Nephron (organoid): ENCODE measurements around the gene EWSR1.

ENCODE experiments used
- H3K27ac Mint-ChIP-seq, 3 experiments: 2 replicates each; pipeline ENCODE4 v1.8.0; 2020; ENCODE audit warnings: mixed read lengths in 3 of 3, mild to moderate bottlenecking in 2 of 3, moderate library complexity in 1 of 3
- H3K27me3 Mint-ChIP-seq: 2 replicates; pipeline ENCODE4 v1.8.0; 2021; ENCODE audit warnings: low read depth, mild to moderate bottlenecking, moderate library complexity, mixed read lengths
- H3K36me3 Mint-ChIP-seq: 2 replicates; pipeline ENCODE4 v1.8.0; 2020; ENCODE audit warnings: low read depth, mixed read lengths
- H3K4me1 Mint-ChIP-seq: 2 replicates; pipeline ENCODE4 v1.8.0; 2020; ENCODE audit warnings: mixed read lengths
- H3K4me3 Mint-ChIP-seq, 3 experiments: 2 replicates each; pipeline ENCODE4 v1.8.0; 2020; ENCODE audit warnings: mild to moderate bottlenecking in 3 of 3, mixed read lengths in 3 of 3, moderate library complexity in 2 of 3
- H3K9me3 Mint-ChIP-seq: 2 replicates; pipeline ENCODE4 v1.8.0; 2020; ENCODE audit warnings: mixed read lengths
- TF ChIP-seq, protein P1 (sequence below), 3 experiments: fragments of 200-600 bp; sonication (generic); IDR thresholded peaks; one replicate each; pipeline ENCODE4 v1.5.0; 2021; ENCODE audit warnings: antibody characterized with exemption in 3 of 3; ENCODE audit not compliant: unreplicated experiment in 3 of 3

Gene EWSR1

GRCh38 chr22:29251265-29251664 lies 16.8 kb upstream of the EWSR1 start:
- no peaks in the 10 kb centered on the region for H3K4me1 Mint-ChIP-seq
- TF ChIP-seq, protein P1, sequence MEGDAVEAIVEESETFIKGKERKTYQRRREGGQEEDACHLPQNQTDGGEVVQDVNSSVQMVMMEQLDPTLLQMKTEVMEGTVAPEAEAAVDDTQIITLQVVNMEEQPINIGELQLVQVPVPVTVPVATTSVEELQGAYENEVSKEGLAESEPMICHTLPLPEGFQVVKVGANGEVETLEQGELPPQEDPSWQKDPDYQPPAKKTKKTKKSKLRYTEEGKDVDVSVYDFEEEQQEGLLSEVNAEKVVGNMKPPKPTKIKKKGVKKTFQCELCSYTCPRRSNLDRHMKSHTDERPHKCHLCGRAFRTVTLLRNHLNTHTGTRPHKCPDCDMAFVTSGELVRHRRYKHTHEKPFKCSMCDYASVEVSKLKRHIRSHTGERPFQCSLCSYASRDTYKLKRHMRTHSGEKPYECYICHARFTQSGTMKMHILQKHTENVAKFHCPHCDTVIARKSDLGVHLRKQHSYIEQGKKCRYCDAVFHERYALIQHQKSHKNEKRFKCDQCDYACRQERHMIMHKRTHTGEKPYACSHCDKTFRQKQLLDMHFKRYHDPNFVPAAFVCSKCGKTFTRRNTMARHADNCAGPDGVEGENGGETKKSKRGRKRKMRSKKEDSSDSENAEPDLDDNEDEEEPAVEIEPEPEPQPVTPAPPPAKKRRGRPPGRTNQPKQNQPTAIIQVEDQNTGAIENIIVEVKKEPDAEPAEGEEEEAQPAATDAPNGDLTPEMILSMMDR (IDR thresholded peaks at IDR 0.05; ENCODE audit: unreplicated experiment in 3 of 3), result no peak
- H3K4me3 Mint-ChIP-seq, result no peak overlapping the region
- H3K9me3 Mint-ChIP-seq, result no peaks in the 10 kb centered on the region
- peaks cover 5% of the 10 kb centered on the region for H3K36me3 Mint-ChIP-seq
- H3K27ac Mint-ChIP-seq, result no peak overlapping the region
- no peaks in the 10 kb centered on the region for H3K27me3 Mint-ChIP-seq

GRCh38 chr22:29251981-29252911 lies 15.8 kb upstream of the EWSR1 start:
- Mint-ChIP-seq H3K27ac (no peak overlapping the region), H3K36me3 (peaks cover 3% of the 10 kb centered on the region), H3K27me3 (no peaks in the 10 kb centered on the region), H3K4me3 (no peak overlapping the region), H3K9me3 (no peaks in the 10 kb centered on the region), H3K4me1 (no peaks in the 10 kb centered on the region)
- TF ChIP-seq, protein P1 (IDR thresholded peaks at IDR 0.05; ENCODE audit: unreplicated experiment in 3 of 3), result no peak

DNA sequence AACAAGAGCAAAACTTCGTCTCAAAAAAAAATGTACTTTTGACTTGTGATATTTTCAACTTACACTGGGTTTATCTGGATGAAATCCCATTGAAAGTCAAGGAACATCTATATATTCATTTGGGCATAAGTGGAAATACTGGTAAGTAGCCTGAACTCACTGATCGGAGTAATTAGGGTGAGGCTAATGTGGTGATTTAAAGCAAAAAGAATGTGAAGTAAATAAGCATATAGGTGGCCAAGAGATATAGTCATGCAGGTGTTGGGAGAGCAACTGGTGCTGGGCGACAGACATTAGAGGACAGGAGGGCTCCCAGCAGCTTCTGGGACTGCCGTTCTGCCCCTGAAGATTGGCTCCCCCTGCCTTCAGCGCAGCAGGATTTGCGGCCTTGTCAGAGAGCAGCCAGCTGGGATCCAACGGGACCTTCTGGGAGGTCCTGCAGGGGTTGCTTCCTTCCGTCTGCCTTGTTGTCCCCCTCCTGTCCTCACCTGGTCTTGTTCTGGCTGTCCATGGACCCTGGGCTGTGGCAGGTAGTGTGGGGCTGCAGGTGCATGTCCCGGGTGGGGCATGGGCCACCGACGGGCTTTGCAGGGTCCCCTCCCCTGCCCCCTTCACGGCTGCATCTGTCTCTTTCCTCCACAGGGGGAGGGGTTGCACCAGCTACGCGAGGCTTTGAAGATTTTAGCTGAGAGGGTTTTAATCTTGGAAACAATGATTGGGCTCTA lies 14.3 kb upstream of the EWSR1 start:
- Mint-ChIP-seq H3K27ac (no peak overlapping the region), H3K9me3 (no peaks in the 10 kb centered on the region), H3K4me3 (no peak overlapping the region), H3K36me3 (peaks cover 3% of the 10 kb centered on the region), H3K4me1 (no peaks in the 10 kb centered on the region), H3K27me3 (no peaks in the 10 kb centered on the region)
- TF ChIP-seq, protein P1 (IDR thresholded peaks at IDR 0.05; ENCODE audit: unreplicated experiment in 3 of 3), result no peak

DNA sequence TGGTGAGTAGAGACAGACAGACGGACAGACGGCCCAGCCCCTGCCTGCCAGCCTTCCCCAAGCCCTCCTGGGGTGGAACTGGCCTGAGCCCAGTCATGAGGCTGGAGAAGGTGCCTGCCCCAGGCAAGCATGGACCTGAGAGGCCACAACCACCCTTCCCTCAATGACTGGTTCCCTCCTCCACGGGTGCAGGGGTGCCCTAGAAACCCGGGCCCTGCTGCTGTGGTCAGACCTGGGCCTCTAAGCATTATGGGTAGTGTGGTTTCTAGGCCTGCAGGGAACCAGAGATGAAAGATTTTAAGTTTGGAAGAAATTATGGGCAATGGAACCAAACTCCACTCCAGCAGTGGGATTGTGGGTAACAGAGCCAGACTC lies 13.8 kb upstream of the EWSR1 start:
- TF ChIP-seq, protein P1 (IDR thresholded peaks at IDR 0.05; ENCODE audit: unreplicated experiment in 3 of 3), result no peak
- Mint-ChIP-seq H3K4me3 (no peak overlapping the region), H3K9me3 (no peaks in the 10 kb centered on the region), H3K27ac (no peak overlapping the region), H3K36me3 (peaks cover 3% of the 10 kb centered on the region), H3K27me3 (no peaks in the 10 kb centered on the region), H3K4me1 (no peaks in the 10 kb centered on the region)

DNA sequence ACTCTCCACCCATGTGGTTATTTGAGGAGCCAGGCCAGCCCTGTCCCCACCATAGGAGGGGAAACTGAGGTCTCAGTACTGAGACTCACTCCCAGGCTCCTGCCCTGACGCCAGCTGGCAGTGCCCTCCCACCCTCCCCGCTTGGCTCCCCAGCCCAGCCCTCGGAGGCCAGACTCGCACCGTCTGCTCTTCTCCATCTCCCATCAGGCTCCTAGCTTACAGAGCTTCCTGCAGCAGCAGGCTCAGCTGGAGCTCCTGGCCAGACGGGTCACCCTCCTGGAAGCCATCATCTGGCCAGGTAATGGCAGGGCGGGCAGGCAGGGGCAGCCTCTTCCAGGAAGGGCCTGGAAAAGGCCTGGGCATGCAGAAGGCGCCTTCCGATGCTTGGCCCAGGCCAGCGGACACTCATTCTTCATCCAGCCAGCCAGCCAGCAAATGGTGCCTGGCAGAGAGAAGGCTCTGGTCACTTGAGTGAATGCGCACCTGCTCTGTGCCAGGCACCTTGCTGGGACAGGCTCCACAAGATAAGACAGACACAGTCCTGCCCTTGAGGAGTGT lies 12.9 kb upstream of the EWSR1 start:
- H3K9me3 Mint-ChIP-seq, result no peaks in the 10 kb centered on the region
- TF ChIP-seq, protein P1 (IDR thresholded peaks at IDR 0.05; ENCODE audit: unreplicated experiment in 3 of 3), result no peak
- H3K4me1 Mint-ChIP-seq, result no peaks in the 10 kb centered on the region
- H3K27me3 Mint-ChIP-seq, result no peaks in the 10 kb centered on the region
- peaks cover 3% of the 10 kb centered on the region for H3K36me3 Mint-ChIP-seq
- H3K4me3 Mint-ChIP-seq, result no peak overlapping the region
- H3K27ac Mint-ChIP-seq, result no peak overlapping the region
